ENCODE measurements around the gene LANCL2. TPM values are rescaled to one million over a fixed set of nuclear protein-coding genes. Genes with fewer than 3 reads are reported as not detected.

Gene LANCL2
- total RNA-seq, 2 donors from 2014 or later: 6.7 to 10.6 TPM

DNA sequence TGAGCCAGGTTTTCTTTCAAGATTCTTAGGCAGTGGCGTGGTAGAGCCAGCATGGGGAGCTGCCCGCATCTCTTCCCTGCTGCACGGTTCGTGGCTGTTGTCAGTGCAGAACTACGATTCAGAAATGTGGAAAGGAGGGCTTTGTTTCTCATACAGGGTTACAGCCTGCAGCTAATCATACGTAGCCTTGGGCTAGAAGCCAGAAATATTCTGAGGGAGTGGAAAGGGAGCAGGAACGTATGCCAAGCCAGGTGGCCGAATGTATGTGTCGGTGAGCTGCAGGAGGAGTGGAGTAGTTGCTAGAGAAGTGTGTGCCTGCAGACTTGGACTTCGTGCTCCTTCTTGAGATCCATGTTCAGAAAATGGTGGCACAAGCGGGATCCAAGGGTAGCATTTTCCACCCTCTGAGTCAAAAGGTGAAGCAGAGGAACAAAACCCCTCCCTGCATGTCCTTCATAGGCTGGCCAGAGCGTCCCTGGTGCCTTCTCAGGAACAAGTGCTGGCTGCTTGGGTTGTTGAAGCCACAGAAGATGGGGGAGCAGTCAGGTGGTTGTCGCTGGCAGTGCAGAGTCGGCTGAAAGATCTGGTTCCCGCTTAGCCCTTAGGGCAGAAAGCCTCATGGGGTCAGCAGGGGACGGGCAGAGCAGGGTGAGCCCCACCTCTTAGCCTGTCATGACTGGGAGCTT lies 40.9 kb downstream of the LANCL2 start:
- Histone ChIP-seq H3K4me1 (no peaks in the 10 kb centered on the region), H3K4me3 (no peak overlapping the region), H3K36me3 (no peaks in the 10 kb centered on the region), H3K27ac (no peak overlapping the region), H3K9me3 (no peaks in the 10 kb centered on the region), H3K27me3 (no peaks in the 10 kb centered on the region)
- DNase-seq (ENCODE audit: low spot score): no peak
- TF ChIP-seq, protein P1, sequence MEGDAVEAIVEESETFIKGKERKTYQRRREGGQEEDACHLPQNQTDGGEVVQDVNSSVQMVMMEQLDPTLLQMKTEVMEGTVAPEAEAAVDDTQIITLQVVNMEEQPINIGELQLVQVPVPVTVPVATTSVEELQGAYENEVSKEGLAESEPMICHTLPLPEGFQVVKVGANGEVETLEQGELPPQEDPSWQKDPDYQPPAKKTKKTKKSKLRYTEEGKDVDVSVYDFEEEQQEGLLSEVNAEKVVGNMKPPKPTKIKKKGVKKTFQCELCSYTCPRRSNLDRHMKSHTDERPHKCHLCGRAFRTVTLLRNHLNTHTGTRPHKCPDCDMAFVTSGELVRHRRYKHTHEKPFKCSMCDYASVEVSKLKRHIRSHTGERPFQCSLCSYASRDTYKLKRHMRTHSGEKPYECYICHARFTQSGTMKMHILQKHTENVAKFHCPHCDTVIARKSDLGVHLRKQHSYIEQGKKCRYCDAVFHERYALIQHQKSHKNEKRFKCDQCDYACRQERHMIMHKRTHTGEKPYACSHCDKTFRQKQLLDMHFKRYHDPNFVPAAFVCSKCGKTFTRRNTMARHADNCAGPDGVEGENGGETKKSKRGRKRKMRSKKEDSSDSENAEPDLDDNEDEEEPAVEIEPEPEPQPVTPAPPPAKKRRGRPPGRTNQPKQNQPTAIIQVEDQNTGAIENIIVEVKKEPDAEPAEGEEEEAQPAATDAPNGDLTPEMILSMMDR (IDR thresholded peaks at IDR 0.05): no peak

DNA sequence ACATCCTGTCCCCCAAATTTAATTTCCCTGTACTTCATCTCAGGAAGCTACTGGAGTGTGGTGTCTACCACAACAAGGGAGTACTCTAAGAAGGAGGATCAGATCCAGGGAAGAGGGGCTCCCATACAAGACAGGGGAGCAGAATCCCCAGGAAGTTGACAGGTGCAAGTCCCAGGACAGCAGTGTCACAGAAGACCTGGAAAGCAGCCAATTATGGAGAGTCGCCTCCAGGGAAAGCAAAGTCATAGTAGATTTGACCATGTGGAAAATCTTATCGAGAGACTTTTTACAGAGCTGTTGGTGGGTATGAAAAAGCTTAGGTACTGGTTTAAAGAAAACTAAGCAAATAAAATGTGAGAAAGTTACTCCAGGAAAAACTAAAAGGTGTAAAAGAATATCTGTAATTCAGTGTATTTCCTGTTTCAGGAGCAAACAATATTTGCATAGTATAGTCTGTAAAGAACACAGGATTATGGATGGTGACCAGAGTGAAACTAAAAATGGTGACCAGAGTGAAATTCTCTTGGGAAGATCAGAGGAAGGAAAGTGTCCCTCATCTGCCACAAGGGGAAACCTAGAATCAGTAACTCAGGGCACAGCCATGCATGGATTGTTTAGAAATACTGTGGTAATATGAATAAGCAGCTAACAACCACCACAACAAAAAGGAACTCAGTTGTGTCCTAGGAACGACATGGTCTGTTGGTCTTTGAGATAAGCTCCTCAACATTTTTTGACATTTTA lies 44.5 kb downstream of the LANCL2 start:
- no peak overlapping the region for H3K27ac ChIP-seq
- no peaks in the 10 kb centered on the region for H3K4me1 ChIP-seq
- H3K27me3 ChIP-seq: no peaks in the 10 kb centered on the region
- H3K4me3 ChIP-seq: no peak overlapping the region
- H3K9me3 ChIP-seq: no peaks in the 10 kb centered on the region
- TF ChIP-seq, protein P1 (IDR thresholded peaks at IDR 0.05): no peak
- no peak for DNase-seq (ENCODE audit: low spot score)
- no peaks in the 10 kb centered on the region for H3K36me3 ChIP-seq

DNA sequence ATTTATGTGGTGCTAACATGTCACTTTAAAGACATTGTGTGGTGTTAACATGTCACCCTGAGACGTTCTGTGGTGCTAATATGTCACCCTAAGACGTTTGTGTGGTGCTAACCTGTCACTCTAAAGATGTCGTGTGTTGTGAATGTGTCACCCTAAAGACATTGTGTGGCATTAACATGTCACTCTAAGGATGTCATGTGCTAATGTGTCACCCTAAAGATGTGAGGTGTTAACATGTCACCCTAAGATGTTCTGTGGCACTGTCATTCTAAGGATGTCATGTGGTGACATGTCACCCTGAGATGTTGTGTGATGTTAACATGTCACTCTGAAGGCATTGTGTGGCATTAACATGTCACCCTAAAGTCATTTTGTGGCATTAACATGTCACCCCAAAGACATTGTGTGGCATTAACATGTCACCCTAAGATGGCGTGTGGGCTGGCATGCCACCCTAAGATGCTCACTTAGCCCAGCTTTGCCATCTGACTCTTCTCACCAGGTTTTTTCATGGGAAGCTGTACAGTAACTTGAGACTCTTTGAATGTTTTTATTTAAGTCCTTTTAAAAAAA lies 45.6 kb downstream of the LANCL2 start:
- TF ChIP-seq, protein P1 (IDR thresholded peaks at IDR 0.05): no peak

DNA sequence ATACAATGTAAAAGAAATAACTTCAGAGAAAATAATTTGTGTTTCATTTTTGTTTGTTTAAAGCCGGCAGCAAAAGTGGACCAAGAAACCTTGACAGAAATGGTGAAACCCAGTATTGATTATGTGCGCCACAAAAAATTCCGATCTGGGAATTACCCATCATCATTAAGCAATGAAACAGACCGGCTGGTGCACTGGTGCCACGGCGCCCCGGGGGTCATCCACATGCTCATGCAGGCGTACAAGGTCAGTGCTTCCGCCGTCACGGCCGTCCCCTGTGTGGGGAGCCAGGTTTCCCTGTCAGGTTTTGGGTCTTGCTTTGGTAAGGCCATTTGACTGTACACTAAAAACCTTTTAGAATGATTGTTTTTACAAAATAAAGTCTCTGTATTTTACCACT lies 46.7 kb downstream of the LANCL2 start:
- H3K4me3 ChIP-seq: no peak overlapping the region
- TF ChIP-seq, protein P1 (IDR thresholded peaks at IDR 0.05): no peak

More for the DNA sequence above, 45.6 kb downstream of the LANCL2 start:
- no peaks in the 10 kb centered on the region for H3K9me3 ChIP-seq
- H3K36me3 ChIP-seq: no peaks in the 10 kb centered on the region
- no peak overlapping the region for H3K4me3 ChIP-seq
- H3K27ac ChIP-seq: no peak overlapping the region
- H3K4me1 ChIP-seq: no peaks in the 10 kb centered on the region
- no peaks in the 10 kb centered on the region for H3K27me3 ChIP-seq
- no peak for DNase-seq (ENCODE audit: low spot score)

DNA sequence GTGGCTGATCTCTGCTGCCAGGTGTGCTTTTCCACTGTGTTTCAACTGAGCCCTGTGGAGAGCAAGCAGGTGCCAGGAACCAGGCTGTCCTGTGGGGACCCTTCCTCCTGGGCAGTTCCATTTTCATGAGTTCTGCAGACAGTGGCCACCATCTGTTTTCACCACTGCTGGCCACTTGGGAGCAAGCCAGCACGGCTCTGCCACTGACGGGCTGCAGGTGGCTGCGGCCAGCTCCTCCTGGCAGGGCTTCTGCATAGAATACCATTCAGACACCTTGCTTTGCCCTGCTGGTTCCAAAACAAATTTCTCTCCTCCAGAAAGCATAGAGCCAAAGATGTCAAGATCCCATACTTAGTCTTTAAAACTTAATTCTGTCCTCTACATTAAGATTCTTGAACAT lies 48.3 kb downstream of the LANCL2 start:
- no peaks in the 10 kb centered on the region for H3K36me3 ChIP-seq
- no peak overlapping the region for H3K27ac ChIP-seq
- H3K9me3 ChIP-seq: no peaks in the 10 kb centered on the region
- no peaks in the 10 kb centered on the region for H3K27me3 ChIP-seq
- TF ChIP-seq, protein P1 (IDR thresholded peaks at IDR 0.05): no peak
- H3K4me3 ChIP-seq: no peak overlapping the region
- DNase-seq (ENCODE audit: low spot score): no peak
- no peaks in the 10 kb centered on the region for H3K4me1 ChIP-seq

More for the DNA sequence above, 46.7 kb downstream of the LANCL2 start:
- no peaks in the 10 kb centered on the region for H3K27me3 ChIP-seq
- H3K4me1 ChIP-seq: no peaks in the 10 kb centered on the region
- no peaks in the 10 kb centered on the region for H3K36me3 ChIP-seq
- no peak for DNase-seq (ENCODE audit: low spot score)
- no peaks in the 10 kb centered on the region for H3K9me3 ChIP-seq
- no peak overlapping the region for H3K27ac ChIP-seq
